ENCODE measurements around the gene KLHDC9.
"Not testable (repeated sequence)": the region's sequence is repeated elsewhere in the genome, so short reads cannot be mapped to it uniquely, and the experiment has no call there.

The KLHDC9 gene

DNA sequence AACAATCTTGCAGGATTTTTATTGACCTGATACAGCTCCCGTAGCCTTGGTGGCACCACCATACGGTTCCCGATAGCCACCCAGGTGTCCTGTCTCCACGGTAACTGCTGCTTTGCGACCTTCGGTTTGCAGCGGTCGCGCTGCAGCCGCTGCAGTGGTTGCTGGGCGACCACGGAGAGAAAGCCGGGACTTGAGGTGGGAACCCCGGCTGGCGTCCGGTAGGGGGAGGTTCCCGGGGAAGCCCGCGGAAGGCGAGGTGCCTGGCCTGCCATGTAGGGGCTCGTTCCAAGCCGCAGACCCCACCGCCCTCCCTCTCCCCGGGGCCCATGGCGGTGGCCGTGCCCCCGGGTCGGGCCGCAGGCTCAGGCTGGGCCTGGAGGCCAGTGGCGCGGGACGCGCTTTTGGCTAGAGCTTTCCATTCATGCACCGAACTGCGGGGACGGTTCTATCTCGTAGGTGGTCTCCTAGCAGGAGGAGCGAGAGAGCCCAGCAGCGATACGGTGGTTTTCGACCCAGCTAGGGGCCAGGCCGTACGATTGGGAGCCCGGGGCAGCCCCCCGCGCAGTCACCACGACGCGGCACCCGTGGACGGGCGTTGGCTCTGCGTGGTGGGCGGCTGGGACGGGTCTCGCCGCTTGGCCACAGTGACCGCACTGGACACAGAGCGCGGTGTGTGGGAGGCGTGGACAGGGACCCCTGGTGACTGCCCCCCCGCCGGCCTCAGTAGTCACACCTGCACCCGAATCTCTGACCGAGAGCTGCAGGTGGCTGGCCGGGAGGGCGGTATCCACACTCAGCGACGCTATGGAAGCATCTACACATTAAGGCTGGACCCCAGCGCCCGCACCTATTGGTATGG lies at the start of gene KLHDC9:
TSS of gene KLHDC9 (plus strand) at position 152 of the 859 bp plus-strand sequence. CDS start at position 327, 175 bp downstream.
- H3K9me3 Mint-ChIP-seq = no peaks in the 10 kb centered on the region
- peak within 1 kb of the TSS; percentile 40 for H3K27ac Mint-ChIP-seq
- H3K36me3 Mint-ChIP-seq (ENCODE audit: low read depth) = peaks cover 46% of the 10 kb centered on the region
- intact Hi-C loops (cut with micrococcal nuclease) = no loop called here
- peaks cover 12% of the 10 kb centered on the region for H3K27me3 Mint-ChIP-seq
- H3K4me3 Mint-ChIP-seq = peak within 1 kb of the TSS; percentile 59
- H3K4me1 Mint-ChIP-seq (ENCODE audit: low read depth) = peaks cover 43% of the 10 kb centered on the region

DNA sequence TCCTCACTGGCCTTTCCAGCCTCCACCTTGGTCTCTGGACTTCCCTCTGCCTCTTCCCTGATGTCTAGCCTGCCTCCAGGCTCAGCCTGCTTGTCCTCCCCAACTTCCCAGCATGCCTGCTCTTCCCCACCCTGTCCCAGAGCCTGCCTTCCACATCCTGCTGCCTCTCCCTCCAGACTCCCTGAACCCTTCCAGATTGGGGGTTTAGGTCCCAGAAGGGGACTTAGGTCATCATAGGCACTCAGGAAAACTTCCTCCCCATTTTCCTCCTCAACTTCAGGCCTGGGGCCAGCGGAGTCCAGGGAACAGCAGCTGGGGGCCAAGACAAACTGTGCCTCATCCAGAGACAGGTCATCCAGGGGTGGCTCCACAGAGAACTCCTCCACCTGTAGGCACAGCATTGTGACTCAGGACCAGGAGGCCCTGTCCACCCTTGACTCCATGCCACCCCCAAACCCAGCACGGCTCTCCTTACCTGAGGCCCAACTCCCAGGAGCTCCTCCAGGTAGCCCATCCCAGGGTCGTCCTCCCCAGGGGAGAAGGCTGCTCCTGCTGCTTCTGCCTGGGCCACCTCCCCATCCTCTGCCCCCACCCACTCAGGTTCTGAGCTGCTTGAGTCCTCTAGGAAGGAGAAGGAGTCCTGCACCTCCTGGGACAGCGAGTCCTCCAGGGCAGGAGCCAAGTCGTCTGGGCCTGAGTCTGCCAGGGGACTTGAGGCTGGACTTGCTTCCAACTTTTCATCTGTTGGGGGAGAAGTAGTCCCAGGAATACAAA lies 49.0 kb upstream of the KLHDC9 start:
- H3K9me3 Mint-ChIP-seq = no peaks in the 10 kb centered on the region
- peak overlapping the region; percentile 100 for H3K27ac Mint-ChIP-seq
- intact Hi-C loops (cut with micrococcal nuclease) = loop anchor here (10.0 kb wide), 1 partner anchor 86 kb away; the partner anchor contains the start of gene DEDD
- peaks cover 94% of the 10 kb centered on the region for H3K36me3 Mint-ChIP-seq (ENCODE audit: low read depth)
- no peak overlapping the region for H3K4me3 Mint-ChIP-seq
- peaks cover 61% of the 10 kb centered on the region for H3K4me1 Mint-ChIP-seq (ENCODE audit: low read depth)
- no peaks in the 10 kb centered on the region for H3K27me3 Mint-ChIP-seq

DNA sequence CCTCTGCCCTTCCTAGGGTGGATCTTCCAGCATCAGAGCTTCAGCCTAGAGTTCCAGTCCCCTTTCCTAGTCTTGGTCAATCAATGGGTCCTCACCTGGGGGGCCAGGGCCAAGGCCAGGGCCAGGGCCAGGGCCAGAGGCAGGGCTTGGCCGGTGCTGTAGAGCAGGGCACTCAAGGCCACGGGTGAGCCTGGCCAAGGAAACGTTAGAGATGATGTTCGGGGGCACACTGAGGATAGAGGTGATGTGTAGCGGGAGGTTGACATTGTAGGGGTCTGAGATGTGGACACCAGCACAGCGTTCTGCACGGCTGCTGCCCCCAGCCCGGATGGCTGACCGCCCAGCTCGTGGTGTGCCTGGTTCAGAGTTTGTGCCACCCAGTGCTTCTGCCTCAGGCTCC lies 46.9 kb upstream of the KLHDC9 start:
- H3K36me3 Mint-ChIP-seq (ENCODE audit: low read depth) = peaks cover 95% of the 10 kb centered on the region
- intact Hi-C loops (cut with micrococcal nuclease) = no loop called here

GRCh38 chr1:161052899-161053298 lies 45.3 kb upstream of the KLHDC9 start:
- Mint-ChIP-seq H3K4me3 (no peak overlapping the region), H3K9me3 (no peaks in the 10 kb centered on the region), H3K27me3 (no peaks in the 10 kb centered on the region), H3K36me3 (ENCODE audit: low read depth) (peaks cover 100% of the 10 kb centered on the region), H3K4me1 (ENCODE audit: low read depth) (peaks cover 59% of the 10 kb centered on the region), H3K27ac (peak overlapping the region; percentile 16)
- intact Hi-C loops (cut with micrococcal nuclease) = no loop called here

More for the DNA sequence above, 46.9 kb upstream of the KLHDC9 start:
- Mint-ChIP-seq H3K9me3 (no peaks in the 10 kb centered on the region), H3K4me3 (no peak overlapping the region), H3K27me3 (no peaks in the 10 kb centered on the region), H3K4me1 (ENCODE audit: low read depth) (peaks cover 69% of the 10 kb centered on the region), H3K27ac (no peak overlapping the region)

DNA sequence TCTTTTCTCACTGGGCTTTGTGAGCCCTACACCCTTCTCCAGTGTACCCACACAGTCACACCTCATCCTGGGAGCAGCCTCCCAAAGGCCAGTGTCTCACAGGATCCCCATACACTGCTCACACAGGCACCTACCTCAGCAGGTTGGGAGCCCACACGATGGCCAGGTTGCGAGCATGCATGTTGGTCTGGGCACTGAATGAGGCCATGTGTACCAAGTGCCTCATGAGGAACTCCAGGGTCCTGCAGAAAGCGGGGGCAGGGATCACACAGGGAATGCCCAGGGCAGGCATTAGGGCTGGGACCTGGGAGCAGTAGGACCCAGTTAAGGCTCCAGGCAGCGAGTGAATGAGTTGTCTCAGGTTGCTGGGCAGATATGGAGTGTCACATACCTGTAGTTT lies 43.9 kb upstream of the KLHDC9 start:
- no peak overlapping the region for H3K4me3 Mint-ChIP-seq
- no peak overlapping the region for H3K27ac Mint-ChIP-seq
- peaks cover 49% of the 10 kb centered on the region for H3K4me1 Mint-ChIP-seq (ENCODE audit: low read depth)
- H3K9me3 Mint-ChIP-seq = no peaks in the 10 kb centered on the region
- H3K36me3 Mint-ChIP-seq (ENCODE audit: low read depth) = peaks cover 100% of the 10 kb centered on the region
- no peaks in the 10 kb centered on the region for H3K27me3 Mint-ChIP-seq
- intact Hi-C loops (cut with micrococcal nuclease) = no loop called here

GRCh38 chr1:161054805-161055204 lies 43.4 kb upstream of the KLHDC9 start:
- no peak overlapping the region for H3K27ac Mint-ChIP-seq
- H3K4me1 Mint-ChIP-seq (ENCODE audit: low read depth) = peaks cover 49% of the 10 kb centered on the region
- no peak overlapping the region for H3K4me3 Mint-ChIP-seq
- intact Hi-C loops (cut with micrococcal nuclease) = no loop called here
- H3K27me3 Mint-ChIP-seq = no peaks in the 10 kb centered on the region
- H3K9me3 Mint-ChIP-seq = no peaks in the 10 kb centered on the region
- H3K36me3 Mint-ChIP-seq (ENCODE audit: low read depth) = peaks cover 100% of the 10 kb centered on the region

DNA sequence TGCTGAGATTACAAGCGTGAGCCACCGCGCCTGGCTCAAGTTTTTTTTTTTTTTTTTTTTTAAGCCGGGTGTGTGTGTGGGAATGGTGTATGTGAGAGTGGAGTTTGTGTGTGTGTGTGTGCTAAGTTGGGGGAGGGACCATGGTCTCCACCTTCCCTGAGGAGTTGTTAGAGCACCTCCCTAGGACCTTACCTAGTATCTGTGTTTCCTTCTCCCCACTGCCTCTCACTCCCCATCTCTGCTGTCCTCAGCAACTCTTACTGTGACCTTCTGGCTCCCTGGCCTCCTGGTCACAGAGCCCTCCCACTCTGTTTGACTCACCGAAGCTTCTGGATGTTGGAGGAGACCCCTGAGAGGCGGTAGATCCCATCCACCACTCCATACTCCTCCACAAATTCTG lies 38.9 kb upstream of the KLHDC9 start:
- Mint-ChIP-seq H3K9me3 (no peaks in the 10 kb centered on the region), H3K27ac (peak overlapping the region; percentile 41), H3K36me3 (ENCODE audit: low read depth) (peaks cover 100% of the 10 kb centered on the region), H3K27me3 (no peaks in the 10 kb centered on the region), H3K4me3 (no peak overlapping the region), H3K4me1 (ENCODE audit: low read depth) (peaks cover 59% of the 10 kb centered on the region)
- intact Hi-C loops (cut with micrococcal nuclease) = no loop called here

- Mint-ChIP-seq H3K9me3 (no peaks in the 10 kb centered on the region), H3K27ac (peak overlapping the region; percentile 43), H3K36me3 (ENCODE audit: low read depth) (peaks cover 99% of the 10 kb centered on the region), H3K4me1 (ENCODE audit: low read depth) (peaks cover 62% of the 10 kb centered on the region), H3K27me3 (no peaks in the 10 kb centered on the region), H3K4me3 (no peak overlapping the region)
- intact Hi-C loops (cut with micrococcal nuclease) = no loop called here
Observed at GRCh38 chr1:161061419-161061818, 36.7 kb upstream of the KLHDC9 start.

GRCh38 chr1:161063936-161064335 lies 34.2 kb upstream of the KLHDC9 start:
- H3K27me3 Mint-ChIP-seq; H3K9me3 Mint-ChIP-seq; intact Hi-C loops (cut with micrococcal nuclease); H3K4me3 Mint-ChIP-seq: not testable (repeated sequence)
- Mint-ChIP-seq H3K36me3 (ENCODE audit: low read depth) (peaks cover 87% of the 10 kb centered on the region), H3K4me1 (ENCODE audit: low read depth) (peaks cover 82% of the 10 kb centered on the region), H3K27ac (peak overlapping the region; percentile 16)

DNA sequence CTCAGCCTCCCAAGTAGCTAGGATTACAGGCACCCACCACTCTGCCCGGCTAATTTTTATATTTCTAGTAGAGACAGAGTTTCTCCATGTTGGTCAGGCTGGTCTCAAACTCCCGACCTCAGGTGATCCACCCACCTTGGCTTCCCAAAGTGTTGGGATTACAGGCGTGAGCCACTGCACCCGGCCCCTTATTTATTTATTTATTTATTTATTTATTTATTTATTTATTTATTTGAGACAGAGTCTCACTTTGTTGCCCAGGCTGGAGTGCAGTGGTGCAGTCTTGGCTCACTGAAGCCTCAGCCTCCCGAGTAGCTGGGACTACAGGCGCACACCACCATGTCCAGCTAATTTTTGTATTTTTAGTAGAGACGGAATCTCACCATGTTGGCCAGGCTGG lies 32.5 kb upstream of the KLHDC9 start:
- H3K9me3 Mint-ChIP-seq; intact Hi-C loops (cut with micrococcal nuclease); H3K27me3 Mint-ChIP-seq; H3K4me3 Mint-ChIP-seq; H3K27ac Mint-ChIP-seq: not testable (repeated sequence)
- H3K4me1 Mint-ChIP-seq (ENCODE audit: low read depth) = peaks cover 81% of the 10 kb centered on the region
- peaks cover 78% of the 10 kb centered on the region for H3K36me3 Mint-ChIP-seq (ENCODE audit: low read depth)

GRCh38 chr1:161066694-161067093 lies 31.5 kb upstream of the KLHDC9 start:
- no peaks in the 10 kb centered on the region for H3K27me3 Mint-ChIP-seq
- intact Hi-C loops (cut with micrococcal nuclease) = no loop called here
- H3K4me1 Mint-ChIP-seq (ENCODE audit: low read depth) = peaks cover 85% of the 10 kb centered on the region
- H3K4me3 Mint-ChIP-seq = peak overlapping the region; percentile 100
- H3K27ac Mint-ChIP-seq = peak overlapping the region; percentile 99
- H3K36me3 Mint-ChIP-seq (ENCODE audit: low read depth) = peaks cover 68% of the 10 kb centered on the region
- no peaks in the 10 kb centered on the region for H3K9me3 Mint-ChIP-seq

DNA sequence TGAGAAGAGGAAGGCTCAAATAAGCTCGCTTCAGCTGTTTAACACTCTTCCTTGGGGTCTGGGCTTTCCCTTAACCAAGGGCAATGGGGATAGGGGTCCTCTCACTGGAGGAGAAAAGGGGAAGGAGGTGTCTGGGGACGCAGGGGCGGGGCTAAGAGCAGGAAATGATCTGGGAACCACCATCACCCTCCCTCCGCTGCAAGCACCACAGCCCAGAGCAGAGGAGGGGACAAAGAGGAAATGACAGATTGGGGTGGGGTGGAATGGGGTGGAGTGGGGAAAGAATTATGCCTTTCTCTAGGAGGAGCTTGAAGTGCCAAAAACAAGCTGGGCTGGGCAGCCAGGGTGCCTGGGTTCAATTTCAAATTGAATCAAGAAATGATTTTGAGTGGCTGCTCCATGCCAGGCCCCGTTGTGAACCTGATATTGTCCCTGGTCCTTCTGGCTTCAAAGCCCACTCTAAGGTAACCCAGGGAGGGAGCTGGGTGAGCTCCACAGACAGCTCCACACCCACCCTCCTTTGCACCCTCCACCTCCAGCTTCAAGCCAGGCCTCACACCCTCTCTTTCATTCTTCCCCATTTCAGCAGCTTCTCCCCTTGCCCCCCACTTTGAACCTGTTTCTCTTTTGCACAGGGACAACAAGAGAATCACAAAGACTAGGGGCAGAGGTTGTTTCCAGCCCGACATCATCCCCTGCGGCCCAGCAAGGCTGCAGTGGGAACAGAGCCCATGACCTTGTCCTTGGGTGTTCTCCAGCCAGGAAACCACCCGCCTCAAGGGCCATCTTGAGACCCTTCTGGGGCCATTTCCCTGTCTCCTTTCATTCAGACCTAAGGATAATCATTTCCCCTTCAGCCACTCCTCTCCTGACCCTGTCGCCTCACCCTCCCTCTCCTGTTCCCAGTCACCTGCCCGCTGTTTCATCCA lies 29.6 kb upstream of the KLHDC9 start:
- H3K9me3 Mint-ChIP-seq = no peaks in the 10 kb centered on the region
- intact Hi-C loops (cut with micrococcal nuclease) = loop anchor here (1.0 to 2.0 kb wide), 2 partner anchors 14 to 23 kb away; partner anchors contain the start of gene USF1
- H3K4me3 Mint-ChIP-seq = peak overlapping the region; percentile 100
- H3K4me1 Mint-ChIP-seq (ENCODE audit: low read depth) = peaks cover 74% of the 10 kb centered on the region
- H3K36me3 Mint-ChIP-seq (ENCODE audit: low read depth) = peaks cover 49% of the 10 kb centered on the region
- H3K27ac Mint-ChIP-seq = peak overlapping the region; percentile 99
- no peaks in the 10 kb centered on the region for H3K27me3 Mint-ChIP-seq

- Mint-ChIP-seq H3K4me3 (peak overlapping the region; percentile 100), H3K9me3 (no peaks in the 10 kb centered on the region), H3K4me1 (ENCODE audit: low read depth) (peaks cover 67% of the 10 kb centered on the region), H3K36me3 (ENCODE audit: low read depth) (peaks cover 43% of the 10 kb centered on the region), H3K27ac (peak overlapping the region; percentile 99), H3K27me3 (no peaks in the 10 kb centered on the region)
- intact Hi-C loops (cut with micrococcal nuclease) = loop anchor here (2.0 kb wide), 1 partner anchor 14 kb away; no protein-coding TSS in a partner anchor
Observed at GRCh38 chr1:161069241-161069640, 28.9 kb upstream of the KLHDC9 start.

Measured in dendritic cell treated with granulocyte-macrophage colony-stimulating factor and Interleukin-4, amounts not matched to agents 40 ng/mL and 50 ng/mL, for 4 days (primary cell).